ENCODE data around the gene KLHL2. TPM values are rescaled to one million over a fixed set of nuclear protein-coding genes. Genes with fewer than 3 reads are reported as not detected.

KLHL2 gene
- total and polyA plus RNA-seq, 2 experiments from 2014 or later = 7.1 to 14.8 TPM

- TF ChIP-seq, protein P1, sequence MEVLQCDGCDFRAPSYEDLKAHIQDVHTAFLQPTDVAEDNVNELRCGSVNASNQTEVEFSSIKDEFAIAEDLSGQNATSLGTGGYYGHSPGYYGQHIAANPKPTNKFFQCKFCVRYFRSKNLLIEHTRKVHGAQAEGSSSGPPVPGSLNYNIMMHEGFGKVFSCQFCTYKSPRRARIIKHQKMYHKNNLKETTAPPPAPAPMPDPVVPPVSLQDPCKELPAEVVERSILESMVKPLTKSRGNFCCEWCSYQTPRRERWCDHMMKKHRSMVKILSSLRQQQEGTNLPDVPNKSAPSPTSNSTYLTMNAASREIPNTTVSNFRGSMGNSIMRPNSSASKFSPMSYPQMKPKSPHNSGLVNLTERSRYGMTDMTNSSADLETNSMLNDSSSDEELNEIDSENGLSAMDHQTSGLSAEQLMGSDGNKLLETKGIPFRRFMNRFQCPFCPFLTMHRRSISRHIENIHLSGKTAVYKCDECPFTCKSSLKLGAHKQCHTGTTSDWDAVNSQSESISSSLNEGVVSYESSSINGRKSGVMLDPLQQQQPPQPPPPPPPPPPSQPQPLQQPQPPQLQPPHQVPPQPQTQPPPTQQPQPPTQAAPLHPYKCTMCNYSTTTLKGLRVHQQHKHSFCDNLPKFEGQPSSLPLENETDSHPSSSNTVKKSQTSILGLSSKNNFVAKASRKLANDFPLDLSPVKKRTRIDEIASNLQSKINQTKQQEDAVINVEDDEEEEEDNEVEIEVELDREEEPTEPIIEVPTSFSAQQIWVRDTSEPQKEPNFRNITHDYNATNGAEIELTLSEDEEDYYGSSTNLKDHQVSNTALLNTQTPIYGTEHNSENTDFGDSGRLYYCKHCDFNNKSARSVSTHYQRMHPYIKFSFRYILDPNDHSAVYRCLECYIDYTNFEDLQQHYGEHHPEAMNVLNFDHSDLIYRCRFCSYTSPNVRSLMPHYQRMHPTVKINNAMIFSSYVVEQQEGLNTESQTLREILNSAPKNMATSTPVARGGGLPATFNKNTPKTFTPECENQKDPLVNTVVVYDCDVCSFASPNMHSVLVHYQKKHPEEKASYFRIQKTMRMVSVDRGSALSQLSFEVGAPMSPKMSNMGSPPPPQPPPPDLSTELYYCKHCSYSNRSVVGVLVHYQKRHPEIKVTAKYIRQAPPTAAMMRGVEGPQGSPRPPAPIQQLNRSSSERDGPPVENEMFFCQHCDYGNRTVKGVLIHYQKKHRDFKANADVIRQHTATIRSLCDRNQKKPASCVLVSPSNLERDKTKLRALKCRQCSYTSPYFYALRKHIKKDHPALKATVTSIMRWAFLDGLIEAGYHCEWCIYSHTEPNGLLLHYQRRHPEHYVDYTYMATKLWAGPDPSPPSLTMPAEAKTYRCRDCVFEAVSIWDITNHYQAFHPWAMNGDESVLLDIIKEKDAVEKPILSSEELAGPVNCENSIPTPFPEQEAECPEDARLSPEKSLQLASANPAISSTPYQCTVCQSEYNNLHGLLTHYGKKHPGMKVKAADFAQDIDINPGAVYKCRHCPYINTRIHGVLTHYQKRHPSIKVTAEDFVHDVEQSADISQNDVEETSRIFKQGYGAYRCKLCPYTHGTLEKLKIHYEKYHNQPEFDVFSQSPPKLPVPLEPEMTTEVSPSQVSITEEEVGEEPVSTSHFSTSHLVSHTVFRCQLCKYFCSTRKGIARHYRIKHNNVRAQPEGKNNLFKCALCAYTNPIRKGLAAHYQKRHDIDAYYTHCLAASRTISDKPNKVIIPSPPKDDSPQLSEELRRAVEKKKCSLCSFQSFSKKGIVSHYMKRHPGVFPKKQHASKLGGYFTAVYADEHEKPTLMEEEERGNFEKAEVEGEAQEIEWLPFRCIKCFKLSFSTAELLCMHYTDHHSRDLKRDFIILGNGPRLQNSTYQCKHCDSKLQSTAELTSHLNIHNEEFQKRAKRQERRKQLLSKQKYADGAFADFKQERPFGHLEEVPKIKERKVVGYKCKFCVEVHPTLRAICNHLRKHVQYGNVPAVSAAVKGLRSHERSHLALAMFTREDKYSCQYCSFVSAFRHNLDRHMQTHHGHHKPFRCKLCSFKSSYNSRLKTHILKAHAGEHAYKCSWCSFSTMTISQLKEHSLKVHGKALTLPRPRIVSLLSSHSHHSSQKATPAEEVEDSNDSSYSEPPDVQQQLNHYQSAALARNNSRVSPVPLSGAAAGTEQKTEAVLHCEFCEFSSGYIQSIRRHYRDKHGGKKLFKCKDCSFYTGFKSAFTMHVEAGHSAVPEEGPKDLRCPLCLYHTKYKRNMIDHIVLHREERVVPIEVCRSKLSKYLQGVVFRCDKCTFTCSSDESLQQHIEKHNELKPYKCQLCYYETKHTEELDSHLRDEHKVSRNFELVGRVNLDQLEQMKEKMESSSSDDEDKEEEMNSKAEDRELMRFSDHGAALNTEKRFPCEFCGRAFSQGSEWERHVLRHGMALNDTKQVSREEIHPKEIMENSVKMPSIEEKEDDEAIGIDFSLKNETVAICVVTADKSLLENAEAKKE (CRISPR knock-in tag; IDR thresholded peaks at IDR 0.05) = no peak
- no peak for TF ChIP-seq POLR2AphosphoS5 (IDR thresholded peaks at IDR 0.05; ENCODE audit: low read depth)
- no peak for TF ChIP-seq ZNF331 (CRISPR knock-in tag; IDR thresholded peaks at IDR 0.05; ENCODE audit: low read depth)
- no peak for TF ChIP-seq EZH2 (IDR thresholded peaks at IDR 0.05; ENCODE audit: low read depth, unreplicated experiment)
- TF ChIP-seq, protein P2, sequence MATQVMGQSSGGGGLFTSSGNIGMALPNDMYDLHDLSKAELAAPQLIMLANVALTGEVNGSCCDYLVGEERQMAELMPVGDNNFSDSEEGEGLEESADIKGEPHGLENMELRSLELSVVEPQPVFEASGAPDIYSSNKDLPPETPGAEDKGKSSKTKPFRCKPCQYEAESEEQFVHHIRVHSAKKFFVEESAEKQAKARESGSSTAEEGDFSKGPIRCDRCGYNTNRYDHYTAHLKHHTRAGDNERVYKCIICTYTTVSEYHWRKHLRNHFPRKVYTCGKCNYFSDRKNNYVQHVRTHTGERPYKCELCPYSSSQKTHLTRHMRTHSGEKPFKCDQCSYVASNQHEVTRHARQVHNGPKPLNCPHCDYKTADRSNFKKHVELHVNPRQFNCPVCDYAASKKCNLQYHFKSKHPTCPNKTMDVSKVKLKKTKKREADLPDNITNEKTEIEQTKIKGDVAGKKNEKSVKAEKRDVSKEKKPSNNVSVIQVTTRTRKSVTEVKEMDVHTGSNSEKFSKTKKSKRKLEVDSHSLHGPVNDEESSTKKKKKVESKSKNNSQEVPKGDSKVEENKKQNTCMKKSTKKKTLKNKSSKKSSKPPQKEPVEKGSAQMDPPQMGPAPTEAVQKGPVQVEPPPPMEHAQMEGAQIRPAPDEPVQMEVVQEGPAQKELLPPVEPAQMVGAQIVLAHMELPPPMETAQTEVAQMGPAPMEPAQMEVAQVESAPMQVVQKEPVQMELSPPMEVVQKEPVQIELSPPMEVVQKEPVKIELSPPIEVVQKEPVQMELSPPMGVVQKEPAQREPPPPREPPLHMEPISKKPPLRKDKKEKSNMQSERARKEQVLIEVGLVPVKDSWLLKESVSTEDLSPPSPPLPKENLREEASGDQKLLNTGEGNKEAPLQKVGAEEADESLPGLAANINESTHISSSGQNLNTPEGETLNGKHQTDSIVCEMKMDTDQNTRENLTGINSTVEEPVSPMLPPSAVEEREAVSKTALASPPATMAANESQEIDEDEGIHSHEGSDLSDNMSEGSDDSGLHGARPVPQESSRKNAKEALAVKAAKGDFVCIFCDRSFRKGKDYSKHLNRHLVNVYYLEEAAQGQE (IDR thresholded peaks at IDR 0.05; ENCODE audit: unreplicated experiment) = no peak
These were observed 112.1 kb downstream of the KLHL2 start (continued) for GRCh38 chr4:165319509-165319908.

All from GM23338 (cell line).